Measurements from ENCODE around the gene COL17A1.

Gene COL17A1

GRCh38 chr10:104049504-104050250 is 36.0 kb downstream of the COL17A1 start:
- Histone ChIP-seq H3K36me3 (ENCODE audit: control insufficient read depth, insufficient read depth, low read length) (no peaks in the 10 kb centered on the region), H2BK120ac (ENCODE audit: low read depth, low read length) (no peak overlapping the region), H3K27ac (ENCODE audit: low read depth, low read length) (no peak overlapping the region), H3K4ac (ENCODE audit: low read depth, low read length) (no peak overlapping the region), H2AK5ac (ENCODE audit: low read length) (no peak overlapping the region), H3K79me2 (ENCODE audit: control insufficient read depth, insufficient read depth, low read length) (no peaks in the 10 kb centered on the region), H3K4me1 (ENCODE audit: control insufficient read depth, low read depth, low read length) (peaks cover 2% of the 10 kb centered on the region), H4K5ac (ENCODE audit: low read length) (no peak overlapping the region), H4K8ac (ENCODE audit: low read depth, low read length) (no peak overlapping the region), H3K27me3 (ENCODE audit: insufficient read depth, low read length, poor library complexity) (no peaks in the 10 kb centered on the region), H2BK15ac (replicated peaks; ENCODE audit: low read depth) (no peak overlapping the region), H3K4me2 (ENCODE audit: low read length) (no peak overlapping the region), H2BK5ac (ENCODE audit: low read length) (no peak overlapping the region), H3K18ac (ENCODE audit: low read length) (no peak overlapping the region), H3K23ac (ENCODE audit: low read length) (no peak overlapping the region), H3K56ac (ENCODE audit: low read length) (no peak overlapping the region), H3K9ac (ENCODE audit: low read length) (no peak overlapping the region), H3K4me3 (ENCODE audit: low read length) (no peak overlapping the region), H3K79me1 (ENCODE audit: low read length) (no peaks in the 10 kb centered on the region)
- WGBS (ENCODE audit: extremely low coverage, insufficient coverage, low lambda C conversion rate), result no CpG with 5 or more reads among the region's 8 CpGs
- no peak for DNase-seq

GRCh38 chr10:104046651-104047050 is 39.0 kb downstream of the COL17A1 start:
- H3K27me3 ChIP-seq (ENCODE audit: insufficient read depth, low read length, poor library complexity), result no peaks in the 10 kb centered on the region
- H4K8ac ChIP-seq (ENCODE audit: low read depth, low read length), result no peak overlapping the region
- H3K36me3 ChIP-seq (ENCODE audit: control insufficient read depth, insufficient read depth, low read length), result no peaks in the 10 kb centered on the region
- no peak overlapping the region for H3K18ac ChIP-seq (ENCODE audit: low read length)
- H2AK5ac ChIP-seq (ENCODE audit: low read length), result no peak overlapping the region
- no peak for DNase-seq
- no peaks in the 10 kb centered on the region for H3K79me2 ChIP-seq (ENCODE audit: control insufficient read depth, insufficient read depth, low read length)
- no peak overlapping the region for H3K23ac ChIP-seq (ENCODE audit: low read length)
- H2BK15ac ChIP-seq (replicated peaks; ENCODE audit: low read depth), result no peak overlapping the region
- H3K56ac ChIP-seq (ENCODE audit: low read length), result no peak overlapping the region
- H3K4me3 ChIP-seq (ENCODE audit: low read length), result no peak overlapping the region
- H3K27ac ChIP-seq (ENCODE audit: low read depth, low read length), result no peak overlapping the region
- no peak overlapping the region for H2BK5ac ChIP-seq (ENCODE audit: low read length)
- no CpG with 5 or more reads among the region's 6 CpGs for WGBS (ENCODE audit: extremely low coverage, insufficient coverage, low lambda C conversion rate)
- no peak overlapping the region for H3K9ac ChIP-seq (ENCODE audit: low read length)
- H4K5ac ChIP-seq (ENCODE audit: low read length), result no peak overlapping the region
- no peak overlapping the region for H3K4me2 ChIP-seq (ENCODE audit: low read length)
- peaks cover 2% of the 10 kb centered on the region for H3K4me1 ChIP-seq (ENCODE audit: control insufficient read depth, low read depth, low read length)
- no peak overlapping the region for H2BK120ac ChIP-seq (ENCODE audit: low read depth, low read length)
- no peak overlapping the region for H3K4ac ChIP-seq (ENCODE audit: low read depth, low read length)
- no peaks in the 10 kb centered on the region for H3K79me1 ChIP-seq (ENCODE audit: low read length)

- WGBS (ENCODE audit: extremely low coverage, insufficient coverage, low lambda C conversion rate), result no CpG with 5 or more reads among the region's 9 CpGs
- Histone ChIP-seq H2AK5ac (ENCODE audit: low read length) (no peak overlapping the region), H2BK120ac (ENCODE audit: low read depth, low read length) (no peak overlapping the region), H3K23ac (ENCODE audit: low read length) (no peak overlapping the region), H3K79me2 (ENCODE audit: control insufficient read depth, insufficient read depth, low read length) (no peaks in the 10 kb centered on the region), H3K27me3 (ENCODE audit: insufficient read depth, low read length, poor library complexity) (no peaks in the 10 kb centered on the region), H3K79me1 (ENCODE audit: low read length) (no peaks in the 10 kb centered on the region), H4K5ac (ENCODE audit: low read length) (no peak overlapping the region), H3K27ac (ENCODE audit: low read depth, low read length) (no peak overlapping the region), H3K56ac (ENCODE audit: low read length) (peak overlapping the region; percentile 4), H3K4ac (ENCODE audit: low read depth, low read length) (no peak overlapping the region), H2BK5ac (ENCODE audit: low read length) (no peak overlapping the region), H3K4me1 (ENCODE audit: control insufficient read depth, low read depth, low read length) (peaks cover 2% of the 10 kb centered on the region), H3K9ac (ENCODE audit: low read length) (peak overlapping the region; percentile 12), H3K18ac (ENCODE audit: low read length) (no peak overlapping the region), H2BK15ac (replicated peaks; ENCODE audit: low read depth) (no peak overlapping the region), H3K36me3 (ENCODE audit: control insufficient read depth, insufficient read depth, low read length) (no peaks in the 10 kb centered on the region), H3K4me3 (ENCODE audit: low read length) (no peak overlapping the region), H3K4me2 (ENCODE audit: low read length) (no peak overlapping the region), H4K8ac (ENCODE audit: low read depth, low read length) (no peak overlapping the region)
- peak; percentile 87 for DNase-seq
Measured at GRCh38 chr10:104045151-104046089, 40.3 kb downstream of the COL17A1 start.

- Histone ChIP-seq H3K23ac (ENCODE audit: low read length) (no peak overlapping the region), H3K4me3 (ENCODE audit: low read length) (no peak overlapping the region), H3K9ac (ENCODE audit: low read length) (no peak overlapping the region), H2BK5ac (ENCODE audit: low read length) (no peak overlapping the region), H3K79me1 (ENCODE audit: low read length) (no peaks in the 10 kb centered on the region), H3K4ac (ENCODE audit: low read depth, low read length) (no peak overlapping the region), H3K56ac (ENCODE audit: low read length) (no peak overlapping the region), H3K4me1 (ENCODE audit: control insufficient read depth, low read depth, low read length) (peaks cover 2% of the 10 kb centered on the region), H4K8ac (ENCODE audit: low read depth, low read length) (no peak overlapping the region), H2BK15ac (replicated peaks; ENCODE audit: low read depth) (no peak overlapping the region), H3K27ac (ENCODE audit: low read depth, low read length) (no peak overlapping the region), H4K5ac (ENCODE audit: low read length) (no peak overlapping the region), H3K36me3 (ENCODE audit: control insufficient read depth, insufficient read depth, low read length) (no peaks in the 10 kb centered on the region), H2BK120ac (ENCODE audit: low read depth, low read length) (no peak overlapping the region), H3K27me3 (ENCODE audit: insufficient read depth, low read length, poor library complexity) (no peaks in the 10 kb centered on the region), H3K18ac (ENCODE audit: low read length) (no peak overlapping the region), H3K79me2 (ENCODE audit: control insufficient read depth, insufficient read depth, low read length) (no peaks in the 10 kb centered on the region), H3K4me2 (ENCODE audit: low read length) (no peak overlapping the region), H2AK5ac (ENCODE audit: low read length) (no peak overlapping the region)
- no peak for DNase-seq
- WGBS (ENCODE audit: extremely low coverage, insufficient coverage, low lambda C conversion rate), result no CpG with 5 or more reads among the region's 4 CpGs
Measured at GRCh38 chr10:104043854-104044253, 41.8 kb downstream of the COL17A1 start.

- DNase-seq, result no peak
Measured at GRCh38 chr10:104043185-104043830, 42.4 kb downstream of the COL17A1 start.

More at GRCh38 chr10:104043185-104043830, 42.4 kb downstream of the COL17A1 start:
- H3K79me1 ChIP-seq (ENCODE audit: low read length), result no peaks in the 10 kb centered on the region
- no peak overlapping the region for H4K5ac ChIP-seq (ENCODE audit: low read length)
- H3K4ac ChIP-seq (ENCODE audit: low read depth, low read length), result no peak overlapping the region
- H3K27me3 ChIP-seq (ENCODE audit: insufficient read depth, low read length, poor library complexity), result no peaks in the 10 kb centered on the region
- H3K27ac ChIP-seq (ENCODE audit: low read depth, low read length), result no peak overlapping the region
- no peak overlapping the region for H2BK120ac ChIP-seq (ENCODE audit: low read depth, low read length)
- H2BK5ac ChIP-seq (ENCODE audit: low read length), result no peak overlapping the region
- no peak overlapping the region for H3K4me2 ChIP-seq (ENCODE audit: low read length)
- no peak overlapping the region for H3K56ac ChIP-seq (ENCODE audit: low read length)
- no peaks in the 10 kb centered on the region for H3K36me3 ChIP-seq (ENCODE audit: control insufficient read depth, insufficient read depth, low read length)
- no CpG with 5 or more reads among the region's 8 CpGs for whole genome bisulfite sequencing (ENCODE audit: extremely low coverage, insufficient coverage, low lambda C conversion rate)
- no peak overlapping the region for H2AK5ac ChIP-seq (ENCODE audit: low read length)
- peaks cover 2% of the 10 kb centered on the region for H3K4me1 ChIP-seq (ENCODE audit: control insufficient read depth, low read depth, low read length)
- no peak overlapping the region for H3K9ac ChIP-seq (ENCODE audit: low read length)
- H4K8ac ChIP-seq (ENCODE audit: low read depth, low read length), result no peak overlapping the region
- H3K4me3 ChIP-seq (ENCODE audit: low read length), result no peak overlapping the region
- no peaks in the 10 kb centered on the region for H3K79me2 ChIP-seq (ENCODE audit: control insufficient read depth, insufficient read depth, low read length)
- no peak overlapping the region for H3K23ac ChIP-seq (ENCODE audit: low read length)
- H3K18ac ChIP-seq (ENCODE audit: low read length), result no peak overlapping the region
- no peak overlapping the region for H2BK15ac ChIP-seq (replicated peaks; ENCODE audit: low read depth)

Data from mesendoderm (in vitro differentiated cells).